Keratinocyte (primary cell): ENCODE results near the gene TRH. TPM values are rescaled to one million over a fixed set of nuclear protein-coding genes. Genes with fewer than 3 reads are reported as not detected.

Experiments
- DNase-seq: peaks from one replicate; pipeline ENCODE4 v3.0.0-alpha.2; 2011; ENCODE audit warnings: low read depth, missing footprints, low spot score
- FAIRE-seq: peaks from 2 replicates; lab custom pipeline; 2011; peaks lifted over from hg19 to GRCh38; lab: Jason Lieb, UNC
- H2AFZ ChIP-seq: 2 replicates; pipeline ENCODE4 v1.6.0; 2012; ENCODE audit warnings: low read length, control low read depth, inconsistent platforms; ENCODE audit not compliant: control insufficient read depth
- H3K27ac ChIP-seq: 2 replicates; pipeline ENCODE4 v1.5.1; 2011; ENCODE audit warnings: low read length; ENCODE audit not compliant: control insufficient read depth, insufficient read depth
- H3K27me3 ChIP-seq: 3 replicates; pipeline ENCODE4 v1.6.0; 2011; ENCODE audit warnings: low read length; ENCODE audit not compliant: control insufficient read depth, insufficient read depth; ENCODE audit errors: extremely low read depth
- H3K36me3 ChIP-seq, 2 experiments: 2 replicates in 1 of 2; 3 replicates in 1 of 2; pipeline ENCODE4 v1.5.1; 2011; ENCODE audit warnings: low read length in 2 of 2, mild to moderate bottlenecking in 1 of 2; ENCODE audit not compliant: control insufficient read depth in 2 of 2, insufficient read depth in 2 of 2; ENCODE audit errors: extremely low read depth in 1 of 2
- H3K4me1 ChIP-seq: 3 replicates; pipeline ENCODE4 v1.5.1; 2011; ENCODE audit warnings: low read length; ENCODE audit not compliant: control insufficient read depth, insufficient read depth; ENCODE audit errors: extremely low read depth
- H3K4me2 ChIP-seq: 3 replicates; pipeline ENCODE4 v1.6.0; 2011; ENCODE audit warnings: low read depth, low read length; ENCODE audit not compliant: control insufficient read depth, insufficient read depth; ENCODE audit errors: extremely low read depth
- H3K4me3 ChIP-seq, 3 experiments: fragments of 200-600 bp in 1 of 3; sonication (generic) in 1 of 3; 2 replicates in 2 of 3; 3 replicates in 1 of 3; pipeline ENCODE4 v1.5.1; 2011 to 2016; ENCODE audit warnings: low read length in 3 of 3, mild to moderate bottlenecking in 3 of 3, control low read depth in 2 of 3, inconsistent platforms in 1 of 3, low read depth in 1 of 3, mixed read lengths in 1 of 3, mixed run types in 1 of 3, moderate library complexity in 1 of 3; ENCODE audit not compliant: control insufficient read depth in 2 of 3, insufficient read depth in 2 of 3; ENCODE audit errors: extremely low read depth in 1 of 3
- H3K79me2 ChIP-seq: 2 replicates; pipeline ENCODE4 v1.6.0; 2012; ENCODE audit warnings: low read length; ENCODE audit not compliant: control insufficient read depth, insufficient read depth
- H3K9ac ChIP-seq: 3 replicates; pipeline ENCODE4 v1.6.0; 2011; ENCODE audit warnings: low read length; ENCODE audit not compliant: control insufficient read depth, insufficient read depth; ENCODE audit errors: extremely low read depth
- H3K9me1 ChIP-seq: 3 replicates; pipeline ENCODE4 v1.6.0; 2011; ENCODE audit warnings: low read length; ENCODE audit not compliant: control insufficient read depth, insufficient read depth; ENCODE audit errors: extremely low read depth
- H3K9me3 ChIP-seq: 2 replicates; pipeline ENCODE4 v1.5.1; 2012; ENCODE audit warnings: low read depth, low read length; ENCODE audit not compliant: control insufficient read depth
- H4K20me1 ChIP-seq: 3 replicates; pipeline ENCODE4 v1.6.0; 2011; ENCODE audit warnings: low read length; ENCODE audit not compliant: control insufficient read depth, insufficient read depth; ENCODE audit errors: extremely low read depth
- EZH2 ChIP-seq: IDR thresholded peaks from one replicate; pipeline ENCODE4 v1.6.1; 2012; ENCODE audit warnings: inconsistent platforms, mild to moderate bottlenecking, low read length, moderate library complexity
- dilution Hi-C: fragments of 300-500 bp; cut with MboI; formaldehyde crosslinking; loops from one replicate; pipeline ENCODE4 v1.7.0; 2020; ENCODE audit warnings: low sequenced_read_pairs; ENCODE audit not compliant: extremely low pct_ligation_motif_present
- polyA plus RNA-seq, 5 experiments: library from polyadenylated mRNA; depleted of rRNA in 3 of 5; stranded (reverse) in 3 of 5; stranded (forward) in 1 of 5; unstranded in 1 of 5; fragments of >200 nt; gene quantifications; 1 replicate in 1 of 5; 2 replicates in 3 of 5; 3 replicates in 1 of 5; pipeline versions ENCODE4 v1.2.1 to v1.2.3, GENCODE V29; 2011 to 2012; ENCODE audit warnings: missing spikeins in 2 of 5, low read depth in 1 of 5, low replicate concordance in 1 of 5
- TF ChIP-seq, protein P1 (sequence below), 3 experiments: IDR thresholded peaks in 1 of 3; conservative IDR thresholded peaks in 1 of 3; optimal IDR thresholded peaks in 1 of 3; 2 replicates in 2 of 3; 3 replicates in 1 of 3; pipeline versions ENCODE3 to v1.5.1; 2011; ENCODE audit warnings: low read length in 3 of 3, mild to moderate bottlenecking in 3 of 3, moderate library complexity in 2 of 3, control low read depth in 1 of 3, inconsistent platforms in 1 of 3; ENCODE audit not compliant: insufficient read depth in 2 of 3; ENCODE audit errors: extremely low read depth in 1 of 3

TRH gene
- polyA plus RNA-seq, 1 donor (not counting 4 experiments of a cell fraction or from before 2014, with no cell fraction given), result not detected

DNA sequence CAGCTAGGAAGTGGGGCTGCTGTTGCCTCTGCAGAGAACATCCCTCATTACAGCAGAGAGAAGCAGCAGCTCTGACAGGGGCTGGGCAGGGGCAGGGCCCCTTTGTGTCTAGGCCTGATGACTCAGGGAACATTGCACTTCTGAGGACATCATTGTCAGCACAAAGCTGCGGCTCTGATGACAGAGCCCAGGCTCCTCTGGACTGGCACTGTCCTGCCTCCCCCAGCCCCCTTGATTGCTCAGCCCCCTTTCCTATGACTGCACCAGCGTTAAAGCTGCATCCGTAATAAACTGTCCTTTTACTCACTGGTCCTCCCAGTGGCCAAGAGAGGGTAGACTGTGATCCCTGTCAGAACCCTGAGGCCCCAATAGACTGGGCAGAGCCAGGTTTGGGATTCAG, 18.3 kb downstream of the TRH start:
- no peak overlapping the region for H3K27ac ChIP-seq
- H3K27me3 ChIP-seq, result peaks cover 4% of the 10 kb centered on the region
- no peak for FAIRE-seq
- no peak overlapping the region for H3K4me3 ChIP-seq
- no peaks in the 10 kb centered on the region for H3K9me1 ChIP-seq
- H2AFZ ChIP-seq, result no peak overlapping the region
- H3K9me3 ChIP-seq, result no peaks in the 10 kb centered on the region
- no peaks in the 10 kb centered on the region for H3K79me2 ChIP-seq
- no peaks in the 10 kb centered on the region for H3K4me1 ChIP-seq
- peaks cover 2% of the 10 kb centered on the region for H4K20me1 ChIP-seq
- H3K36me3 ChIP-seq, result no peaks in the 10 kb centered on the region
- TF ChIP-seq, protein P1, sequence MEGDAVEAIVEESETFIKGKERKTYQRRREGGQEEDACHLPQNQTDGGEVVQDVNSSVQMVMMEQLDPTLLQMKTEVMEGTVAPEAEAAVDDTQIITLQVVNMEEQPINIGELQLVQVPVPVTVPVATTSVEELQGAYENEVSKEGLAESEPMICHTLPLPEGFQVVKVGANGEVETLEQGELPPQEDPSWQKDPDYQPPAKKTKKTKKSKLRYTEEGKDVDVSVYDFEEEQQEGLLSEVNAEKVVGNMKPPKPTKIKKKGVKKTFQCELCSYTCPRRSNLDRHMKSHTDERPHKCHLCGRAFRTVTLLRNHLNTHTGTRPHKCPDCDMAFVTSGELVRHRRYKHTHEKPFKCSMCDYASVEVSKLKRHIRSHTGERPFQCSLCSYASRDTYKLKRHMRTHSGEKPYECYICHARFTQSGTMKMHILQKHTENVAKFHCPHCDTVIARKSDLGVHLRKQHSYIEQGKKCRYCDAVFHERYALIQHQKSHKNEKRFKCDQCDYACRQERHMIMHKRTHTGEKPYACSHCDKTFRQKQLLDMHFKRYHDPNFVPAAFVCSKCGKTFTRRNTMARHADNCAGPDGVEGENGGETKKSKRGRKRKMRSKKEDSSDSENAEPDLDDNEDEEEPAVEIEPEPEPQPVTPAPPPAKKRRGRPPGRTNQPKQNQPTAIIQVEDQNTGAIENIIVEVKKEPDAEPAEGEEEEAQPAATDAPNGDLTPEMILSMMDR (optimal IDR thresholded peaks at IDR 0.05 in 1 of 3, IDR thresholded peaks at IDR 0.05 in 1 of 3, conservative IDR thresholded peaks at IDR 0.05 in 1 of 3; ENCODE audit: extremely low read depth in 1 of 3, insufficient read depth in 2 of 3, low read length in 3 of 3), result peak; percentile 14 to 28 (median 28)
- no peak for TF ChIP-seq EZH2
- dilution Hi-C loops, result no loop called here
- H3K9ac ChIP-seq, result no peak overlapping the region
- DNase-seq, result no peak
- H3K4me2 ChIP-seq, result no peak overlapping the region

DNA sequence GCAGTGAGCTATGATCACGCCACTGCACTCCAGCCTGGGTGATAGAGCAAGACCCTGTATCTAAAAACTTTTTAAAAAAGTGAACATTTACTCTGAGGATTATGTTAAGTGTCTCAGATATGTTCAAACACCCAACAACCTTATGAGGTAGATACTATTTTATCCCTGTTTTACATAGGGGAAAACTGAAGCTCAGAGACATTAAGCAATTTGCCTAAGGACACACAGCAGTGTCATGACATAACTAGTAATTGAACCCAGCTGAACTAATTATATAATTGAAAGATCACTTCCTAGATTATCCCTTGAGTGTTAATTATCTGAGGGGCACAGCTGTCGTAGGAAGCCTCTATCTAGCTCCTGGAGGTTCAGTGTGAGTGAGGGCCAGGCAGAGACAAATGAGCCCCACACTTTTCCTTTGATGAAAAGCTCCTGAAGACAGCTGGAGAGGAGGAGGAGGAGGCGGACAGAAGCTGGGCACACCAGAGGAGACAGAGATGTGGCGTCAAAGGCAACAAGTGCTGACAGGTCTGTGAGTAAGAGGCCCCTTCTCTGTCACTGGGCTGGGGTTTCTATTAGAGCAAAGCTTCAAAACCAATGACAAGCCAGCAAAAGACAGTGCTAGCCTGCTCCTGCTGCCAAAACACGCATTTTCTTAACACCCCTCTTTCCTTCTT, 20.5 kb downstream of the TRH start:
- Histone ChIP-seq H3K4me1 (no peaks in the 10 kb centered on the region), H3K9me1 (no peaks in the 10 kb centered on the region), H3K4me3 (no peak overlapping the region), H3K79me2 (no peaks in the 10 kb centered on the region), H3K27ac (no peak overlapping the region), H3K9me3 (no peaks in the 10 kb centered on the region), H3K9ac (no peak overlapping the region), H3K36me3 (no peaks in the 10 kb centered on the region), H3K27me3 (no peaks in the 10 kb centered on the region), H4K20me1 (peaks cover 2% of the 10 kb centered on the region), H3K4me2 (no peak overlapping the region), H2AFZ (no peak overlapping the region)
- dilution Hi-C loops, result no loop called here
- FAIRE-seq (no peak), DNase-seq (no peak)
- TF ChIP-seq, protein P1 (optimal IDR thresholded peaks at IDR 0.05 in 1 of 3, IDR thresholded peaks at IDR 0.05 in 1 of 3, conservative IDR thresholded peaks at IDR 0.05 in 1 of 3; ENCODE audit: extremely low read depth in 1 of 3, insufficient read depth in 2 of 3, low read length in 3 of 3), result no peak
- TF ChIP-seq EZH2, result no peak
